ENCODE results near the gene C10orf95. TPM values are rescaled to one million over a fixed set of nuclear protein-coding genes. Genes with fewer than 3 reads are reported as not detected.

Gene C10orf95
- total RNA-seq, 1 donor from 2014 or later, result 2.9 TPM

GRCh38 chr10:102468683-102469082 lies 17.3 kb upstream of the C10orf95 start:
- Histone ChIP-seq H3K27me3 (ENCODE audit: control insufficient read depth, insufficient read depth, low read length) (no peaks in the 10 kb centered on the region), H3K4me3 (ENCODE audit: low read depth, low read length) (no peak overlapping the region), H3K36me3 (ENCODE audit: control insufficient read depth, insufficient read depth, low read length) (no peaks in the 10 kb centered on the region)
- no peak for TF ChIP-seq CTCF (IDR thresholded peaks at IDR 0.05; ENCODE audit: insufficient read depth, low read length, severe bottlenecking)
- no peak for FAIRE-seq
- DNase-seq (ENCODE audit: low read depth), result no peak

GRCh38 chr10:102467971-102468438 lies 16.7 kb upstream of the C10orf95 start:
- FAIRE-seq (no peak), DNase-seq (ENCODE audit: low read depth) (no peak)
- no peak for TF ChIP-seq CTCF (IDR thresholded peaks at IDR 0.05; ENCODE audit: insufficient read depth, low read length, severe bottlenecking)
- no peak overlapping the region for H3K4me3 ChIP-seq (ENCODE audit: low read depth, low read length)
- H3K36me3 ChIP-seq (ENCODE audit: control insufficient read depth, insufficient read depth, low read length), result no peaks in the 10 kb centered on the region
- no peaks in the 10 kb centered on the region for H3K27me3 ChIP-seq (ENCODE audit: control insufficient read depth, insufficient read depth, low read length)

GRCh38 chr10:102467318-102467717 lies 16.0 kb upstream of the C10orf95 start:
- H3K4me3 ChIP-seq (ENCODE audit: low read depth, low read length), result no peak overlapping the region
- no peak for FAIRE-seq
- no peaks in the 10 kb centered on the region for H3K36me3 ChIP-seq (ENCODE audit: control insufficient read depth, insufficient read depth, low read length)

GRCh38 chr10:102465466-102465865 lies 14.1 kb upstream of the C10orf95 start:
- FAIRE-seq, result no peak
- Histone ChIP-seq H3K4me3 (ENCODE audit: low read depth, low read length) (no peak overlapping the region), H3K27me3 (ENCODE audit: control insufficient read depth, insufficient read depth, low read length) (no peaks in the 10 kb centered on the region), H3K36me3 (ENCODE audit: control insufficient read depth, insufficient read depth, low read length) (no peaks in the 10 kb centered on the region)
- no peak for DNase-seq (ENCODE audit: low read depth)
- TF ChIP-seq CTCF (IDR thresholded peaks at IDR 0.05; ENCODE audit: insufficient read depth, low read length, severe bottlenecking), result no peak

More at GRCh38 chr10:102467318-102467717, 16.0 kb upstream of the C10orf95 start:
- DNase-seq (ENCODE audit: low read depth), result no peak
- no peaks in the 10 kb centered on the region for H3K27me3 ChIP-seq (ENCODE audit: control insufficient read depth, insufficient read depth, low read length)
- no peak for TF ChIP-seq CTCF (IDR thresholded peaks at IDR 0.05; ENCODE audit: insufficient read depth, low read length, severe bottlenecking)

GRCh38 chr10:102463983-102464382 lies 12.6 kb upstream of the C10orf95 start:
- H3K27me3 ChIP-seq (ENCODE audit: control insufficient read depth, insufficient read depth, low read length), result no peaks in the 10 kb centered on the region
- no peak overlapping the region for H3K4me3 ChIP-seq (ENCODE audit: low read depth, low read length)
- no peak for FAIRE-seq
- no peaks in the 10 kb centered on the region for H3K36me3 ChIP-seq (ENCODE audit: control insufficient read depth, insufficient read depth, low read length)
- no peak for DNase-seq (ENCODE audit: low read depth)
- no peak for TF ChIP-seq CTCF (IDR thresholded peaks at IDR 0.05; ENCODE audit: insufficient read depth, low read length, severe bottlenecking)

GRCh38 chr10:102462512-102463054 lies 11.2 kb upstream of the C10orf95 start:
- TF ChIP-seq CTCF (IDR thresholded peaks at IDR 0.05; ENCODE audit: insufficient read depth, low read length, severe bottlenecking), result no peak
- FAIRE-seq (no peak), DNase-seq (ENCODE audit: low read depth) (no peak)
- Histone ChIP-seq H3K36me3 (ENCODE audit: control insufficient read depth, insufficient read depth, low read length) (no peaks in the 10 kb centered on the region), H3K27me3 (ENCODE audit: control insufficient read depth, insufficient read depth, low read length) (no peaks in the 10 kb centered on the region), H3K4me3 (ENCODE audit: low read depth, low read length) (no peak overlapping the region)
